Measurements from ENCODE around the gene SLC8A2. TPM values are rescaled to one million over a fixed set of nuclear protein-coding genes. Genes with fewer than 3 reads are reported as not detected.

Gene SLC8A2
- total RNA-seq, 1 experiment from 2014 or later, result 11.3 TPM

GRCh38 chr19:47514151-47514868, 42.6 kb upstream of the SLC8A2 start:
- H2BK12ac ChIP-seq (ENCODE audit: insufficient read length, low read depth, low read length), result no peak overlapping the region
- no peaks in the 10 kb centered on the region for H3K9me3 ChIP-seq (ENCODE audit: control insufficient read depth, low read depth, low read length)
- H2BK120ac ChIP-seq (ENCODE audit: low read depth, low read length, poor library complexity, severe bottlenecking), result no peak overlapping the region
- Mint-ChIP-seq H3K9me3 (no peaks in the 10 kb centered on the region), H3K36me3 (ENCODE audit: insufficient read depth in 1 of 3, low read depth in 3 of 3) (peaks cover 0 to 4% (median 0%) of the 10 kb centered on the region in 3 experiments; a peak in 1 of 7 replicates), H3K4me1 (peaks cover 23 to 30% of the 10 kb centered on the region in 2 experiments), H3K27me3 (ENCODE audit: low read depth) (no peaks in the 10 kb centered on the region; the same call in 1 of the 2 replicates), H3K27ac (peak overlapping the region; percentile 92 to 96 (median 93)), H3K4me3 (peak overlapping the region; percentile 96)
- peak overlapping the region; percentile 83 for H3K4me2 ChIP-seq (ENCODE audit: insufficient read depth, insufficient read length, low read length)
- no peaks in the 10 kb centered on the region for H4K20me1 ChIP-seq (ENCODE audit: control insufficient read depth, insufficient read depth, insufficient read length)
- H2AK5ac ChIP-seq (ENCODE audit: insufficient read length, low read length), result no peak overlapping the region
- no peak overlapping the region for H2BK15ac ChIP-seq (ENCODE audit: low read depth, low read length)
- peak overlapping the region; percentile 50 for H4K91ac ChIP-seq (ENCODE audit: insufficient read length, low read depth, low read length)
- H4K5ac ChIP-seq (ENCODE audit: insufficient read length, low read depth, low read length), result no peak overlapping the region
- H3K4me1 ChIP-seq (ENCODE audit: insufficient read depth, low read length), result no peaks in the 10 kb centered on the region
- TF ChIP-seq CTCF (conservative IDR thresholded peaks at IDR 0.05), result no peak
- H3K27me3 ChIP-seq (ENCODE audit: insufficient read depth, low read length), result no peaks in the 10 kb centered on the region
- no CpG with 5 or more reads among the region's 40 CpGs for WGBS (ENCODE audit: extremely low coverage, insufficient read length, low lambda C conversion rate)
- peak overlapping the region; percentile 55 for H3K14ac ChIP-seq (ENCODE audit: insufficient read depth, low read length)
- H3T11ph ChIP-seq (ENCODE audit: low read length), result no peak overlapping the region
- H4K8ac ChIP-seq (replicated peaks; ENCODE audit: insufficient read length, low read depth, low read length), result no peak overlapping the region
- peaks cover 10% of the 10 kb centered on the region; the same call in 1 of the 2 replicates for H3K79me2 ChIP-seq (ENCODE audit: insufficient read depth, low read length)
- H3K23ac ChIP-seq (ENCODE audit: insufficient read length, low read depth, low read length), result no peak overlapping the region
- H3K23me2 ChIP-seq (ENCODE audit: insufficient read length, low read depth, low read length, poor library complexity, severe bottlenecking), result peaks cover 7% of the 10 kb centered on the region
- no peak overlapping the region for H3K4ac ChIP-seq (ENCODE audit: low read depth, low read length)
- no peak overlapping the region for H3K56ac ChIP-seq (ENCODE audit: insufficient read length, low read depth, low read length)
- H3K9ac ChIP-seq (ENCODE audit: extremely low read depth, insufficient read length, low read length), result peak overlapping the region; percentile 88
- H2BK5ac ChIP-seq (ENCODE audit: insufficient read length, low read length), result no peak overlapping the region
- H3K79me1 ChIP-seq (ENCODE audit: insufficient read depth, low read depth, low read length, poor library complexity, severe bottlenecking), result peaks cover 9% of the 10 kb centered on the region
- no peak for DNase-seq
- no peak overlapping the region for H2AFZ ChIP-seq (ENCODE audit: low read length)
- no peak overlapping the region for H3K27ac ChIP-seq (ENCODE audit: insufficient read length, low read depth, low read length)
- no peak overlapping the region for H2BK20ac ChIP-seq (ENCODE audit: low read depth, low read length, poor library complexity, severe bottlenecking)
- peak overlapping the region; percentile 74 for H3K18ac ChIP-seq (ENCODE audit: insufficient read length, low read depth, low read length)

All from H9 (cell line).